HG03095 (cell line): ENCODE results near the gene TMEM39B.
"Not testable (repeated sequence)": the region's sequence is repeated elsewhere in the genome, so short reads cannot be mapped to it uniquely, and the experiment has no call there.

ENCODE experiments used
- ATAC-seq: cut with Tn5 transposase; IDR thresholded peaks from one replicate; pipeline ENCODE4 v1.9.1; 2021; ENCODE audit warnings: moderate library complexity; ENCODE audit not compliant: unreplicated experiment

The TMEM39B gene

GRCh38 chr1:32068957-32069588, 3.7 kb upstream of the TMEM39B start:
- ATAC-seq: no peak

GRCh38 chr1:32071758-32072621, 749 bp upstream of the TMEM39B start:
- ATAC-seq: no peak

GRCh38 chr1:32073299-32074229, 825 bp downstream of the TMEM39B start:
- ATAC-seq: no peak

GRCh38 chr1:32074841-32075240, 2.1 kb downstream of the TMEM39B start:
- no peak for ATAC-seq

GRCh38 chr1:32077451-32077850, 4.7 kb downstream of the TMEM39B start:
- no peak for ATAC-seq

- ATAC-seq: no peak
Measured at GRCh38 chr1:32082022-32082421, 9.3 kb downstream of the TMEM39B start.

- not testable (repeated sequence) for ATAC-seq
Measured at GRCh38 chr1:32086381-32086780, 13.6 kb downstream of the TMEM39B start.

- ATAC-seq: no peak
Measured at GRCh38 chr1:32091176-32091575, 18.4 kb downstream of the TMEM39B start.

- ATAC-seq: no peak
Measured at GRCh38 chr1:32091591-32091990, 18.9 kb downstream of the TMEM39B start.

- no peak for ATAC-seq
Measured at GRCh38 chr1:32094746-32095521, 22.2 kb downstream of the TMEM39B start.

- no peak for ATAC-seq
Measured at GRCh38 chr1:32099426-32099825, 26.7 kb downstream of the TMEM39B start.

- ATAC-seq: no peak
Measured at GRCh38 chr1:32100359-32100758, 27.6 kb downstream of the TMEM39B start.

GRCh38 chr1:32100807-32101708, 28.3 kb downstream of the TMEM39B start:
- ATAC-seq: no peak

- no peak for ATAC-seq
Measured at GRCh38 chr1:32104127-32104526, 31.4 kb downstream of the TMEM39B start.

GRCh38 chr1:32105338-32105737, 32.6 kb downstream of the TMEM39B start:
- ATAC-seq: no peak

- ATAC-seq: no peak
Measured at GRCh38 chr1:32106663-32107275, 34.0 kb downstream of the TMEM39B start.

GRCh38 chr1:32107742-32108661, 35.3 kb downstream of the TMEM39B start, which contains the start of gene KPNA6:
Gene KPNA6, plus strand, starts transcription at chr1:32108056. Its CDS starts 75 bp downstream, at chr1:32108131.
- peak; percentile 48 for ATAC-seq
